Activated T-cell treated with anti-CD3 and anti-CD28 coated beads, Interleukin-2, amount 50 U/mL, for 24 hours (primary cell): ENCODE measurements around the gene OBSCN.
A peak's percentile ranks its signal among the peaks of the same experiment; 100 is the strongest.
"Not testable (repeated sequence)": the region's sequence is repeated elsewhere in the genome, so short reads cannot be mapped to it uniquely, and the experiment has no call there.

Source experiments
- DNase-seq: peaks from one replicate; pipeline ENCODE4 v3.0.0-alpha.2; 2020
- H3K27ac Mint-ChIP-seq: 2 replicates; pipeline ENCODE4 v1.8.0; 2020; ENCODE audit warnings: mild to moderate bottlenecking, mixed read lengths
- H3K27me3 Mint-ChIP-seq: 2 replicates; pipeline ENCODE4 v1.8.0; 2020; ENCODE audit warnings: mixed read lengths
- H3K36me3 Mint-ChIP-seq: 2 replicates; pipeline ENCODE4 v1.8.0; 2020; ENCODE audit warnings: low read depth, mixed read lengths
- H3K4me1 Mint-ChIP-seq: 2 replicates; pipeline ENCODE4 v1.8.0; 2020; ENCODE audit warnings: low read depth, mixed read lengths
- H3K4me3 Mint-ChIP-seq: 2 replicates; pipeline ENCODE4 v1.8.0; 2020; ENCODE audit warnings: mild to moderate bottlenecking, moderate library complexity, mixed read lengths
- H3K9me3 Mint-ChIP-seq: 2 replicates; pipeline ENCODE4 v1.8.0; 2020; ENCODE audit warnings: mixed read lengths

The OBSCN gene

GRCh38 chr1:228165372-228166169 is 42.3 kb upstream of the OBSCN start, which contains the start of gene IBA57:
TSS of gene IBA57 (plus strand) at chr1:228165804. CDS start at chr1:228165817, 13 bp downstream.
- Mint-ChIP-seq H3K27me3 (no peaks in the 10 kb centered on the region), H3K9me3 (no peaks in the 10 kb centered on the region), H3K36me3 (peaks cover 9% of the 10 kb centered on the region), H3K27ac (peak within 1 kb of the TSS; percentile 98), H3K4me1 (peaks cover 49% of the 10 kb centered on the region), H3K4me3 (peak within 1 kb of the TSS; percentile 82)
- peak; percentile 100 for DNase-seq

GRCh38 chr1:228166170-228166936 is 41.5 kb upstream of the OBSCN start:
- peak overlapping the region; percentile 73 for H3K4me3 Mint-ChIP-seq
- H3K36me3 Mint-ChIP-seq, result peaks cover 9% of the 10 kb centered on the region
- no peaks in the 10 kb centered on the region for H3K27me3 Mint-ChIP-seq
- no peaks in the 10 kb centered on the region for H3K9me3 Mint-ChIP-seq
- peaks cover 48% of the 10 kb centered on the region for H3K4me1 Mint-ChIP-seq
- no peak for DNase-seq
- peak overlapping the region; percentile 89 for H3K27ac Mint-ChIP-seq

DNA sequence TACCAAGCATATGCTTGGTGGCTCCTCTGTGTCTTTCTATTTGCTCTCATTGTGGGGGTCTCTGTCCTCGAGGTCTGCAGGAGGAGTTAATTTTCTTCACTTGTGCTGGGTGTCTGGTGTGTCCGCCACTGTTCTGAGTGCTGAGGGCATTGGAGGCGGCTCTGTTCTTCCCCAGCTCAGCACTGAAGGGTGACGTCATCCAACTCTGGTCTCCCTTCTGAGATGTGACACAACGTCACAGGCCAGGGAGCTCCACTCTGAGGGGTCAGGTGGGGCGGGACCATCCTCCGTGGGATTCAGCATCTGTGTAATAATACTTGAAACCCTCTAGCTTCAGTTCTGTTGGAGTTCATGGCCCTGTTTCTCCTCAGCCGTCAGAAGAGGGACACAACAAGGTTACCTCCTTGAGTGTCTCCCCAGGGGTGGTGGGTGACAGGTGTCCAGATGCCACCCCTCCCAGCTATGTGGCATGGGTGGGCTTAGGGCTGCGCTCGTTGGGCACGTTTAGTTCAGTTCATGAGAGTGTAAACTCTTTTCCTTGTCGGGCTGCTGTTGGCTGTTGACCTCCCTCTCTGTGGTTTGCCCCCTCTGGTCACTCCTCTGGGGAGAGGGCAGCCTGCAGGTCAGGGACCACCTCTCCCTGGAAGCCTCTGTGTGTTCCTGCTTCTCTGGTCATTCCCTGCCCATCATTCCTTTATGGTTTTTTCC is 39.1 kb upstream of the OBSCN start:
- Mint-ChIP-seq H3K9me3 (no peaks in the 10 kb centered on the region), H3K27ac (no peak overlapping the region), H3K27me3 (no peaks in the 10 kb centered on the region), H3K4me3 (no peak overlapping the region), H3K36me3 (peaks cover 9% of the 10 kb centered on the region), H3K4me1 (peaks cover 42% of the 10 kb centered on the region)
- no peak for DNase-seq

GRCh38 chr1:228169345-228169744 is 38.5 kb upstream of the OBSCN start:
- Mint-ChIP-seq H3K9me3 (no peaks in the 10 kb centered on the region), H3K27ac (no peak overlapping the region), H3K4me1 (peaks cover 35% of the 10 kb centered on the region), H3K27me3 (no peaks in the 10 kb centered on the region), H3K36me3 (peaks cover 9% of the 10 kb centered on the region), H3K4me3 (no peak overlapping the region)
- no peak for DNase-seq

GRCh38 chr1:228170666-228171065 is 37.2 kb upstream of the OBSCN start:
- DNase-seq, result no peak
- no peak overlapping the region for H3K27ac Mint-ChIP-seq
- H3K9me3 Mint-ChIP-seq, result no peaks in the 10 kb centered on the region
- no peaks in the 10 kb centered on the region for H3K27me3 Mint-ChIP-seq
- no peak overlapping the region for H3K4me3 Mint-ChIP-seq
- H3K4me1 Mint-ChIP-seq, result peaks cover 27% of the 10 kb centered on the region
- peaks cover 15% of the 10 kb centered on the region for H3K36me3 Mint-ChIP-seq

DNA sequence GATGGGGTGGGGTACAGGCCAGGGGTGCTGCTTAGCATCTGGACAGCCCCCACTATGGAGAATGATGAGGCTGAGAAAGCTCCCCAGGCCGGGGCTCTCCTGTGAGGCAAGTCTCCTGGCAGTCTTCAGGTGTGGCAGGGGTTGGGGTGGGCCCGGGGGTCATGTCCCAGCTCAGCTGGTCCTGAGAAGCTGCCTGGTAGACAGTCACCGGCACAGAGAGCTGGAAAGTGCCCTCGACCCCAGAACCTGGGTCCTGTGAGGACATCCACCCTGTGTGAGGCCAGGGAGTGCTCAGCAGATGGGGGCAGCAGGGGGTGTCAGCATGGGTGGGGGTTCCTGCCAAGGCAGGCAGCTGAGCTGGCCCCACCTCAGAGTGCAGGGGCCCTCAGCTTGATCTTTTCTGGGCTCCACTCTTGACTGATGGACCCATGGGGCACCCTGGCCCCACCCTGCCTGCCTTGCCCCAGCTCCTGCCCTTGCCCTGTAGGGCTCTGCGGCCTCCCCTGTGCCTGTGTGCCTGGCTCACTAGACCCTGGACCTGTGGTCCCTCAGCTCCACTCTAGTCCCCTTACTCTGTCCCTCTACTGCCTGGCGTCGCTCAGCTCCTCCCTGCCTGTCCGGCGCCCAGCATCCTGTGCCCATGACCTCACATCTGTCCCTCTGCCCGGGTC is 36.5 kb upstream of the OBSCN start:
- DNase-seq, result no peak
- H3K27ac Mint-ChIP-seq, result no peak overlapping the region
- H3K27me3 Mint-ChIP-seq, result no peaks in the 10 kb centered on the region
- H3K9me3 Mint-ChIP-seq, result no peaks in the 10 kb centered on the region
- peaks cover 15% of the 10 kb centered on the region for H3K36me3 Mint-ChIP-seq
- H3K4me3 Mint-ChIP-seq, result no peak overlapping the region
- peaks cover 27% of the 10 kb centered on the region for H3K4me1 Mint-ChIP-seq

GRCh38 chr1:228172591-228173527 is 35.0 kb upstream of the OBSCN start:
- Mint-ChIP-seq H3K4me1 (peaks cover 17% of the 10 kb centered on the region), H3K9me3 (no peaks in the 10 kb centered on the region), H3K27ac (peak overlapping the region; percentile 13)

GRCh38 chr1:228173528-228174481 is 34.0 kb upstream of the OBSCN start:
- not testable (repeated sequence) for H3K9me3 Mint-ChIP-seq, H3K4me3 Mint-ChIP-seq, H3K27me3 Mint-ChIP-seq, H3K27ac Mint-ChIP-seq
- Mint-ChIP-seq H3K4me1 (peaks cover 17% of the 10 kb centered on the region), H3K36me3 (peaks cover 17% of the 10 kb centered on the region)
- DNase-seq, result peak; percentile 47

More at GRCh38 chr1:228172591-228173527, 35.0 kb upstream of the OBSCN start:
- DNase-seq, result no peak
- H3K27me3 Mint-ChIP-seq, result no peaks in the 10 kb centered on the region
- H3K4me3 Mint-ChIP-seq, result no peak overlapping the region
- peaks cover 18% of the 10 kb centered on the region for H3K36me3 Mint-ChIP-seq

GRCh38 chr1:228174482-228175315 is 33.1 kb upstream of the OBSCN start:
- H3K4me3 Mint-ChIP-seq, result no peak overlapping the region
- DNase-seq, result peak; percentile 42
- no peak overlapping the region for H3K27ac Mint-ChIP-seq
- H3K27me3 Mint-ChIP-seq, result no peaks in the 10 kb centered on the region
- H3K9me3 Mint-ChIP-seq, result no peaks in the 10 kb centered on the region
- peaks cover 8% of the 10 kb centered on the region for H3K4me1 Mint-ChIP-seq
- peaks cover 10% of the 10 kb centered on the region for H3K36me3 Mint-ChIP-seq

DNA sequence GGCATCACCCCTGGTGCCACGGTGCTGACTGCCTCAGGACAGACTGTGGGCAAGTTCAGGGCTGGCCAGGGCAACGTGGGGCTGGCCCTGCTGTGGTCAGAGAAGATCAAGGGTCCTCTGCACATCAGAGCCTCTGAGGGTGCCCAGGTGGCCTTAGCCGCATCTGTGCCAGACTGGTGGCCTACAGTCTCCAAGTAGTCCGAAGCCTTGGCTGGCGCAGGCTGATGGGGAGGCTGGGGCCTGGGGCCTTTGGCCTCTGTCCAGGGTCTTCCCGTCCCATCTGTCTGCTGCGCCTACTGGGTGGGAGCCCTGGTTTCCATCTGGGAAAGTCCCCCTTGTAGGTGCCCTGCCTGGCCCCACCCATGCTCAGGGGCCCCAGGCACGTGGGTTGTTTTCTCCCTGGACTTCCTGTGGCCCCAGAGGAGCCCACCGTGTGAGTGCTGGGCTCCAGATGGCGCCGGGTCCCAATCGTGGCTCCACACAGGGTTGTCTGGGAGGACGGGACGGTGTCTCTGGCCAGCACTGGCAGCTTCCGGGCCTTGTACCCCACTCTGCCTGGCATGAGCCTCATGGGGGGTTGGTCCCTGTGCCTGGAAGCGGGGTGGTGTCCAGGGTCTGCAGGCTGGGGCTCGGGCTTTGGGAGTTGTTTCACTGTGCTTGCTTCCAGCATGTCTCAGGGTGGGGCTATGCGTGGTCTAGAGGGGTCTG is 32.4 kb upstream of the OBSCN start:
- no peak overlapping the region for H3K27ac Mint-ChIP-seq
- no peaks in the 10 kb centered on the region for H3K27me3 Mint-ChIP-seq
- DNase-seq, result no peak
- peaks cover 8% of the 10 kb centered on the region for H3K4me1 Mint-ChIP-seq
- no peak overlapping the region for H3K4me3 Mint-ChIP-seq
- no peaks in the 10 kb centered on the region for H3K9me3 Mint-ChIP-seq
- H3K36me3 Mint-ChIP-seq, result peaks cover 10% of the 10 kb centered on the region

DNA sequence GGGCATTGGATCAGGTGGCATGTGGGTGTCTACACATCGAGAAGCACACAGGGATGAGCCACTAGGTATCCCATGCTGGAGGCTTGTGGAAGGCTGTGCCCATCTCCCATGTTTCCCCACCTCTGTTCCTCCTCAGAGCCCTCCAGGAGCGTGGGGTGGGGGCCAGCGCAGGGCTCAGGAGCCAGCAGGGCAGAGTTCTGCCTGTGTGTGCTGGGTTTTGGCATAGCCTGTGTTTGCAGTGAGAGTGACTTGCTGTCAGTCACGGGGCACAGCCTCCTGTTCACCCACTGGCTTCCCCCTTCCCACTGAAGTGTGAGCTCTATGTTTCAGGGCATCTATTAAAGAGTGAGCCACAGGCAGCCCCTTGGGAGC is 31.8 kb upstream of the OBSCN start:
- Mint-ChIP-seq H3K4me1 (peaks cover 8% of the 10 kb centered on the region), H3K36me3 (peaks cover 10% of the 10 kb centered on the region), H3K27ac (no peak overlapping the region), H3K27me3 (no peaks in the 10 kb centered on the region), H3K9me3 (no peaks in the 10 kb centered on the region), H3K4me3 (no peak overlapping the region)
- no peak for DNase-seq
